K562 (cell line): ENCODE measurements around the gene RAVER2. TPM values are rescaled to one million over a fixed set of nuclear protein-coding genes. Genes with fewer than 3 reads are reported as not detected.

ENCODE experiments used
- CHD1 ChIP-seq: fragments of 200-600 bp; sonication (generic); IDR thresholded peaks from one replicate; pipeline ENCODE4 v1.6.1; 2012; ENCODE audit warnings: mild to moderate bottlenecking, moderate library complexity, low read length, inconsistent platforms
- COPS2 ChIP-seq: fragments of 450-650 bp; conservative IDR thresholded peaks from 2 replicates; pipeline ENCODE4 v1.6.1; 2016; ENCODE audit warnings: mild to moderate bottlenecking, moderate library complexity
- E2F1 ChIP-seq: sonication (generic); formaldehyde crosslinking; IDR thresholded peaks from 2 replicates; pipeline ENCODE4 v1.8.1; 2023; ENCODE audit warnings: mild to moderate bottlenecking, missing genetic modification reagents, moderate library complexity
- HNRNPH1 ChIP-seq: fragments of 200-400 bp; formaldehyde crosslinking; optimal IDR thresholded peaks from 2 replicates; pipeline ENCODE3; 2017; ENCODE audit warnings: low read depth, mild to moderate bottlenecking, low read length, moderate library complexity
- SMAD2 ChIP-seq: fragments of 150-350 bp; IDR thresholded peaks from 2 replicates; pipeline ENCODE4 v1.6.1; 2014; ENCODE audit warnings: low read depth, mild to moderate bottlenecking, low read length
- ZBTB40 ChIP-seq, 2 experiments: fragments of 450-650 bp in 1 of 2; sonication (generic) in 1 of 2; formaldehyde crosslinking in 1 of 2; IDR thresholded peaks; 2 replicates each; pipeline versions ENCODE4 v1.7.1 to v1.9.0; 2016 to 2022; ENCODE audit warnings: inconsistent platforms in 1 of 2, mild to moderate bottlenecking in 1 of 2, missing genetic modification reagents in 1 of 2
- ZC3H8 ChIP-seq: fragments of 450-650 bp; IDR thresholded peaks from 2 replicates; pipeline ENCODE4 v1.6.1; 2017
- ZNF398 ChIP-seq: fragments of 250-450 bp; sonication (Bioruptor Pico); IDR thresholded peaks from 2 replicates; pipeline ENCODE4 v1.8.0; 2021; ENCODE audit warnings: moderate library complexity, mild to moderate bottlenecking, inconsistent platforms
- ZNF445 ChIP-seq: fragments of 250-450 bp; sonication (Bioruptor Pico); IDR thresholded peaks from 2 replicates; pipeline ENCODE4 v1.4.0; 2020; ENCODE audit warnings: low read depth, mild to moderate bottlenecking, moderate library complexity
- polyA plus RNA-seq, 8 experiments: library from polyadenylated mRNA; depleted of rRNA in 4 of 8; stranded (reverse) in 5 of 8; unstranded in 3 of 8; fragments of >200 nt; fragmentation: Nextera tagmentation in 2 of 8; fragmentation: Illumina TruSeq in 1 of 8; extraction: Ambion mirVana in 2 of 8; extraction: Trizol in 1 of 8; gene quantifications; 2 replicates each; pipeline versions ENCODE4 v1.2.1 to v1.2.3, GENCODE V29; 2011 to 2014; ENCODE audit warnings: inconsistent platforms in 1 of 8, missing spikeins in 1 of 8
- total RNA-seq, 7 experiments: library from RNA; depleted of rRNA in 6 of 7; stranded (reverse); fragments of >200 nt in 6 of 7; fragmentation: Illumina TruSeq in 2 of 7; extraction: Trizol in 2 of 7; gene quantifications; 2 replicates each; pipeline versions ENCODE4 v1.2.1 to v1.2.3, GENCODE V29; 2011 to 2021; ENCODE audit warnings: low replicate concordance in 1 of 7
- TF ChIP-seq, protein P1 (sequence below): sonication (generic); formaldehyde crosslinking; IDR thresholded peaks from 2 replicates; pipeline ENCODE4 v1.8.1; 2022; ENCODE audit warnings: missing genetic modification reagents
- TF ChIP-seq, protein P2 (sequence below), 2 experiments: fragments of 450-650 bp in 1 of 2; sonication (generic) in 1 of 2; formaldehyde crosslinking in 1 of 2; IDR thresholded peaks in 1 of 2; conservative IDR thresholded peaks in 1 of 2; 2 replicates each; pipeline versions ENCODE4 v1.6.1 to v1.8.1; 2016 to 2023; ENCODE audit warnings: mild to moderate bottlenecking in 2 of 2, moderate library complexity in 2 of 2, inconsistent platforms in 1 of 2, missing genetic modification reagents in 1 of 2

Gene RAVER2
- total and polyA plus RNA-seq, 9 of the 15 experiments (the other 6 are each of a cell fraction or from before 2014, with no cell fraction given): 1.8 to 6.1 (median 4.4) TPM

- TF ChIP-seq ZBTB40 (IDR thresholded peaks at IDR 0.05) (no peak), ZBTB40 (CRISPR knock-in tag; IDR thresholded peaks at IDR 0.05) (no peak), CHD1 (peak; percentile 48), SMAD2 (no peak), COPS2 (no peak), ZNF445 (no peak), ZNF398 (CRISPR knock-in tag) (no peak), E2F1 (CRISPR knock-in tag) (no peak), ZC3H8 (no peak), HNRNPH1 (no peak)
- TF ChIP-seq, protein P1, sequence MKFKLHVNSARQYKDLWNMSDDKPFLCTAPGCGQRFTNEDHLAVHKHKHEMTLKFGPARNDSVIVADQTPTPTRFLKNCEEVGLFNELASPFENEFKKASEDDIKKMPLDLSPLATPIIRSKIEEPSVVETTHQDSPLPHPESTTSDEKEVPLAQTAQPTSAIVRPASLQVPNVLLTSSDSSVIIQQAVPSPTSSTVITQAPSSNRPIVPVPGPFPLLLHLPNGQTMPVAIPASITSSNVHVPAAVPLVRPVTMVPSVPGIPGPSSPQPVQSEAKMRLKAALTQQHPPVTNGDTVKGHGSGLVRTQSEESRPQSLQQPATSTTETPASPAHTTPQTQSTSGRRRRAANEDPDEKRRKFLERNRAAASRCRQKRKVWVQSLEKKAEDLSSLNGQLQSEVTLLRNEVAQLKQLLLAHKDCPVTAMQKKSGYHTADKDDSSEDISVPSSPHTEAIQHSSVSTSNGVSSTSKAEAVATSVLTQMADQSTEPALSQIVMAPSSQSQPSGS (CRISPR knock-in tag): no peak
- TF ChIP-seq, protein P2, sequence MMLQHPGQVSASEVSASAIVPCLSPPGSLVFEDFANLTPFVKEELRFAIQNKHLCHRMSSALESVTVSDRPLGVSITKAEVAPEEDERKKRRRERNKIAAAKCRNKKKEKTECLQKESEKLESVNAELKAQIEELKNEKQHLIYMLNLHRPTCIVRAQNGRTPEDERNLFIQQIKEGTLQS (IDR thresholded peaks at IDR 0.05): no peak
- TF ChIP-seq, protein P2 (CRISPR knock-in tag; conservative IDR thresholded peaks at IDR 0.05): no peak
Observed at GRCh38 chr1:64745181-64745985, 508 bp downstream of the RAVER2 start (continued).
